Activated naive CD8-positive, alpha-beta T cell treated with anti-CD3 and anti-CD28 coated beads, Interleukin-2, amount 10 ng/mL, durations not matched to agents 7 days and 5 days (primary cell): ENCODE data around the gene SLC14A1. TPM values are rescaled to one million over a fixed set of nuclear protein-coding genes. Genes with fewer than 3 reads are reported as not detected.
"Not testable (repeated sequence)": the region's sequence is repeated elsewhere in the genome, so short reads cannot be mapped to it uniquely, and the experiment has no call there.

Experiments used
- ATAC-seq: fragments of 150-1000 bp; cut with Tn5 transposase; one replicate; pipeline ENCODE4 v1.10.0; 2021; ENCODE audit warnings: low read depth, moderate library complexity
- POLR2A ChIA-PET: fragments of 350-600 bp; sonication (Branson Sonifier 250); formaldehyde crosslinking; loops from one replicate; lab custom pipeline; 2021; ENCODE audit warnings: antibody characterized with exemption; lab: Charles Lee
- DNase-seq: peaks from one replicate; pipeline ENCODE4 v3.0.0; 2021
- H3K27ac Mint-ChIP-seq: one replicate; pipeline ENCODE4 v1.8.0; 2022; ENCODE audit warnings: mild to moderate bottlenecking, mixed read lengths
- H3K27me3 Mint-ChIP-seq: one replicate; pipeline ENCODE4 v1.8.0; 2022; ENCODE audit warnings: mild to moderate bottlenecking, moderate library complexity, mixed read lengths
- H3K36me3 Mint-ChIP-seq: one replicate; pipeline ENCODE4 v1.8.0; 2021; ENCODE audit warnings: mild to moderate bottlenecking, mixed read lengths
- H3K4me1 Mint-ChIP-seq: one replicate; pipeline ENCODE4 v1.8.0; 2021; ENCODE audit warnings: mixed read lengths
- H3K4me3 Mint-ChIP-seq: one replicate; pipeline ENCODE4 v1.8.0; 2022; ENCODE audit warnings: mild to moderate bottlenecking, moderate library complexity, mixed read lengths
- H3K9me3 Mint-ChIP-seq: one replicate; pipeline ENCODE4 v1.8.0; 2021; ENCODE audit warnings: mixed read lengths
- total RNA-seq, 2 experiments: library from RNA; stranded (reverse); gene quantifications; one replicate each; pipeline ENCODE4 v1.2.3, GENCODE V29; 2021

SLC14A1 gene
- total RNA-seq, 2 experiments from 2014 or later = 3.1 to 3.5 TPM

- POLR2A ChIA-PET = no interaction called here
- ATAC-seq = no peak
- Mint-ChIP-seq H3K9me3 (peaks cover 2% of the 10 kb centered on the region), H3K27me3 (peaks cover 1% of the 10 kb centered on the region), H3K4me1 (peaks cover 2% of the 10 kb centered on the region), H3K36me3 (no peaks in the 10 kb centered on the region), H3K27ac (no peak overlapping the region), H3K4me3 (no peak overlapping the region)
- no peak for DNase-seq
Measured at GRCh38 chr18:45751766-45752165, 27.8 kb downstream of the SLC14A1 start.

GRCh38 chr18:45752681-45753080 lies 28.7 kb downstream of the SLC14A1 start:
- H3K4me1 Mint-ChIP-seq = peaks cover 2% of the 10 kb centered on the region

GRCh38 chr18:45753286-45753685 lies 29.3 kb downstream of the SLC14A1 start:
- DNase-seq (no peak), ATAC-seq (no peak)
- H3K4me1 Mint-ChIP-seq = peaks cover 2% of the 10 kb centered on the region
- no peak overlapping the region for H3K4me3 Mint-ChIP-seq
- H3K36me3 Mint-ChIP-seq = no peaks in the 10 kb centered on the region
- POLR2A ChIA-PET = no interaction called here
- H3K27me3 Mint-ChIP-seq = peaks cover 7% of the 10 kb centered on the region
- no peak overlapping the region for H3K27ac Mint-ChIP-seq
- peaks cover 2% of the 10 kb centered on the region for H3K9me3 Mint-ChIP-seq

More at GRCh38 chr18:45752681-45753080, 28.7 kb downstream of the SLC14A1 start:
- H3K9me3 Mint-ChIP-seq = peaks cover 2% of the 10 kb centered on the region
- no peaks in the 10 kb centered on the region for H3K36me3 Mint-ChIP-seq
- no peak for ATAC-seq
- H3K27me3 Mint-ChIP-seq = peaks cover 7% of the 10 kb centered on the region
- no peak overlapping the region for H3K27ac Mint-ChIP-seq
- H3K4me3 Mint-ChIP-seq = no peak overlapping the region
- no peak for DNase-seq
- POLR2A ChIA-PET = no interaction called here

GRCh38 chr18:45755934-45756333 lies 32.0 kb downstream of the SLC14A1 start:
- H3K9me3 Mint-ChIP-seq = peaks cover 2% of the 10 kb centered on the region
- no peak for ATAC-seq
- no peaks in the 10 kb centered on the region for H3K36me3 Mint-ChIP-seq
- no peak for DNase-seq
- H3K4me3 Mint-ChIP-seq = no peak overlapping the region
- peaks cover 9% of the 10 kb centered on the region for H3K27me3 Mint-ChIP-seq
- POLR2A ChIA-PET = no interaction called here
- no peak overlapping the region for H3K27ac Mint-ChIP-seq
- peaks cover 7% of the 10 kb centered on the region for H3K4me1 Mint-ChIP-seq

GRCh38 chr18:45757005-45757404 lies 33.0 kb downstream of the SLC14A1 start:
- Mint-ChIP-seq H3K4me3 (no peak overlapping the region), H3K4me1 (peaks cover 7% of the 10 kb centered on the region), H3K9me3 (peaks cover 2% of the 10 kb centered on the region), H3K27me3 (peaks cover 9% of the 10 kb centered on the region), H3K27ac (no peak overlapping the region), H3K36me3 (no peaks in the 10 kb centered on the region)
- DNase-seq (no peak), ATAC-seq (no peak)
- POLR2A ChIA-PET = no interaction called here

- H3K4me3 Mint-ChIP-seq, DNase-seq, POLR2A ChIA-PET, ATAC-seq, H3K27ac Mint-ChIP-seq, H3K27me3 Mint-ChIP-seq, H3K36me3 Mint-ChIP-seq, H3K9me3 Mint-ChIP-seq, H3K4me1 Mint-ChIP-seq: not testable (repeated sequence)
Measured at GRCh38 chr18:45757644-45758043, 33.7 kb downstream of the SLC14A1 start.

GRCh38 chr18:45760462-45761036 lies 36.6 kb downstream of the SLC14A1 start:
- Mint-ChIP-seq H3K36me3 (no peaks in the 10 kb centered on the region), H3K9me3 (no peaks in the 10 kb centered on the region), H3K27ac (no peak overlapping the region), H3K4me1 (peaks cover 8% of the 10 kb centered on the region), H3K27me3 (peaks cover 11% of the 10 kb centered on the region), H3K4me3 (no peak overlapping the region)
- DNase-seq = no peak
- no peak for ATAC-seq
- POLR2A ChIA-PET = no interaction called here

GRCh38 chr18:45761512-45762114 lies 37.6 kb downstream of the SLC14A1 start:
- Mint-ChIP-seq H3K36me3 (no peaks in the 10 kb centered on the region), H3K27ac (no peak overlapping the region), H3K9me3 (no peaks in the 10 kb centered on the region), H3K4me1 (peaks cover 8% of the 10 kb centered on the region), H3K4me3 (no peak overlapping the region), H3K27me3 (peaks cover 15% of the 10 kb centered on the region)
- ATAC-seq = no peak
- DNase-seq = no peak
- POLR2A ChIA-PET = no interaction called here

GRCh38 chr18:45764000-45764686 lies 40.2 kb downstream of the SLC14A1 start:
- Mint-ChIP-seq H3K27ac (no peak overlapping the region), H3K4me1 (peaks cover 8% of the 10 kb centered on the region), H3K9me3 (no peaks in the 10 kb centered on the region), H3K27me3 (peaks cover 17% of the 10 kb centered on the region), H3K36me3 (no peaks in the 10 kb centered on the region), H3K4me3 (no peak overlapping the region)
- DNase-seq (no peak), ATAC-seq (no peak)
- POLR2A ChIA-PET = no interaction called here

GRCh38 chr18:45765796-45766195 lies 41.8 kb downstream of the SLC14A1 start:
- no peak overlapping the region for H3K27ac Mint-ChIP-seq
- no peak for ATAC-seq
- no peak for DNase-seq
- peaks cover 18% of the 10 kb centered on the region for H3K27me3 Mint-ChIP-seq
- H3K36me3 Mint-ChIP-seq = no peaks in the 10 kb centered on the region
- no peak overlapping the region for H3K4me3 Mint-ChIP-seq
- no peaks in the 10 kb centered on the region for H3K9me3 Mint-ChIP-seq
- POLR2A ChIA-PET = no interaction called here
- peaks cover 3% of the 10 kb centered on the region for H3K4me1 Mint-ChIP-seq

GRCh38 chr18:45771587-45772480 lies 47.9 kb downstream of the SLC14A1 start:
- Mint-ChIP-seq H3K27ac (no peak overlapping the region), H3K36me3 (peaks cover 2% of the 10 kb centered on the region), H3K4me1 (peaks cover 19% of the 10 kb centered on the region), H3K4me3 (no peak overlapping the region), H3K27me3 (peaks cover 48% of the 10 kb centered on the region), H3K9me3 (peaks cover 1% of the 10 kb centered on the region)
- no peak for DNase-seq
- POLR2A ChIA-PET = no interaction called here
- ATAC-seq = no peak

GRCh38 chr18:45774065-45774521 lies 50.1 kb downstream of the SLC14A1 start:
- no peak overlapping the region for H3K27ac Mint-ChIP-seq
- DNase-seq = no peak
- ATAC-seq = peak; percentile 47
- peaks cover 2% of the 10 kb centered on the region for H3K36me3 Mint-ChIP-seq
- no peak overlapping the region for H3K4me3 Mint-ChIP-seq
- peaks cover 53% of the 10 kb centered on the region for H3K27me3 Mint-ChIP-seq
- H3K4me1 Mint-ChIP-seq = peaks cover 19% of the 10 kb centered on the region
- POLR2A ChIA-PET = no interaction called here
- peaks cover 1% of the 10 kb centered on the region for H3K9me3 Mint-ChIP-seq

- Mint-ChIP-seq H3K4me3 (peak overlapping the region; percentile 78), H3K4me1 (peaks cover 19% of the 10 kb centered on the region), H3K27me3 (peaks cover 55% of the 10 kb centered on the region), H3K36me3 (peaks cover 2% of the 10 kb centered on the region), H3K9me3 (peaks cover 1% of the 10 kb centered on the region), H3K27ac (peak overlapping the region; percentile 35)
- DNase-seq (peak; percentile 60), ATAC-seq (peak; percentile 80)
- POLR2A ChIA-PET = interaction anchor here (0.6 kb wide), 1 partner anchor 101 kb away, joined by 3 read pairs; no protein-coding TSS in a partner anchor
Measured at GRCh38 chr18:45775241-45775676, 51.3 kb downstream of the SLC14A1 start.
